GM11168 (cell line): ENCODE data around the gene BICDL2.

Experiments
- in situ Hi-C: fragments of 300-500 bp; cut with MboI; formaldehyde crosslinking; loops from one replicate; pipeline ENCODE4 v1.12.0; 2022; ENCODE audit warnings: low sequenced_read_pairs; ENCODE audit not compliant: unreplicated experiment

BICDL2 gene

GRCh38 chr16:3013998-3014690, 22.6 kb downstream of the BICDL2 start:
- in situ Hi-C loops: no loop called here

GRCh38 chr16:3013491-3013951, 23.2 kb downstream of the BICDL2 start:
- in situ Hi-C loops: no loop called here

- in situ Hi-C loops: no loop called here
Measured at GRCh38 chr16:3012828-3013420, 23.8 kb downstream of the BICDL2 start, which contains the start of gene CLDN9. TSS of gene CLDN9 (plus strand) at chr16:3012923. CDS start at chr16:3013363, 440 bp downstream.

- in situ Hi-C loops: no loop called here
Measured at GRCh38 chr16:3012246-3012645, 24.5 kb downstream of the BICDL2 start.

GRCh38 chr16:3010510-3010909, 26.2 kb downstream of the BICDL2 start:
- in situ Hi-C loops: no loop called here

GRCh38 chr16:3009568-3010390, 27.0 kb downstream of the BICDL2 start:
- in situ Hi-C loops: no loop called here

- in situ Hi-C loops: no loop called here
Measured at GRCh38 chr16:3008690-3009037, 28.1 kb downstream of the BICDL2 start.

GRCh38 chr16:3007957-3008689, 28.6 kb downstream of the BICDL2 start:
- in situ Hi-C loops: no loop called here

GRCh38 chr16:3007059-3007956, 29.4 kb downstream of the BICDL2 start:
- in situ Hi-C loops: no loop called here

- in situ Hi-C loops: no loop called here
Measured at GRCh38 chr16:3004781-3005284, 31.9 kb downstream of the BICDL2 start.

- in situ Hi-C loops: no loop called here
Measured at GRCh38 chr16:3004319-3004718, 32.4 kb downstream of the BICDL2 start.

- in situ Hi-C loops: no loop called here
Measured at GRCh38 chr16:3003582-3004270, 33.0 kb downstream of the BICDL2 start.

GRCh38 chr16:3001316-3001715, 35.4 kb downstream of the BICDL2 start:
- in situ Hi-C loops: no loop called here

GRCh38 chr16:3000540-3000939, 36.2 kb downstream of the BICDL2 start:
- in situ Hi-C loops: no loop called here

- in situ Hi-C loops: no loop called here
Measured at GRCh38 chr16:2999929-3000328, 36.8 kb downstream of the BICDL2 start.

- in situ Hi-C loops: no loop called here
Measured at GRCh38 chr16:2996298-2996697, 40.4 kb downstream of the BICDL2 start.

- in situ Hi-C loops: no loop called here
Measured at GRCh38 chr16:2992383-2993081, 44.2 kb downstream of the BICDL2 start.

- in situ Hi-C loops: no loop called here
Measured at GRCh38 chr16:2991566-2992261, 45.0 kb downstream of the BICDL2 start.
